H1 (cell line): ENCODE data around the gene TNKS2. TPM values are rescaled to one million over a fixed set of nuclear protein-coding genes. Genes with fewer than 3 reads are reported as not detected.

Experiments used
- CTCF ChIA-PET: fragments of 300-600 bp; sonication (Branson Sonifier 250); formaldehyde crosslinking; loops from one replicate; lab custom pipeline; 2021; ENCODE audit not compliant: partially characterized antibody; lab: Charles Lee
- POLR2A ChIA-PET: fragments of 300-600 bp; sonication (Branson Sonifier 250); formaldehyde crosslinking; loops from one replicate; lab custom pipeline; 2021; ENCODE audit warnings: inconsistent platforms; ENCODE audit not compliant: partially characterized antibody; lab: Charles Lee
- DNase-seq, 2 experiments: peaks; one replicate each; pipeline versions ENCODE4 v3.0.0 to v3.0.0-alpha.2; 2010 to 2022; ENCODE audit warnings: low spot score in 2 of 2, low read depth in 1 of 2, mixed read lengths in 1 of 2
- FAIRE-seq: peaks from 2 replicates; lab custom pipeline; 2011; peaks lifted over from hg19 to GRCh38; lab: Jason Lieb, UNC
- H2AFZ ChIP-seq: 2 replicates; pipeline ENCODE4 v1.8.1; 2012; ENCODE audit warnings: low read length, inconsistent platforms
- H2AK5ac ChIP-seq: 2 replicates; pipeline ENCODE4 v1.6.1; 2013; ENCODE audit warnings: low read depth, low read length
- H2BK120ac ChIP-seq: replicated peaks from 2 replicates; pipeline ENCODE3; 2013; ENCODE audit warnings: low read depth, low read length, inconsistent platforms
- H2BK12ac ChIP-seq: 2 replicates; pipeline ENCODE4 v1.6.1; 2013; ENCODE audit warnings: low read depth, low read length
- H2BK15ac ChIP-seq: 2 replicates; pipeline ENCODE4 v1.6.1; 2013; ENCODE audit warnings: low read length
- H2BK20ac ChIP-seq: 2 replicates; pipeline ENCODE4 v1.6.1; 2013; ENCODE audit warnings: low read length
- H2BK5ac ChIP-seq: 2 replicates; pipeline ENCODE4 v1.6.1; 2013; ENCODE audit warnings: low read depth, low read length
- H3K14ac ChIP-seq: 2 replicates; pipeline ENCODE4 v1.6.1; 2013; ENCODE audit warnings: inconsistent platforms; ENCODE audit not compliant: insufficient read length
- H3K18ac ChIP-seq: 2 replicates; pipeline ENCODE4 v1.6.1; 2013; ENCODE audit warnings: low read length; ENCODE audit errors: extremely low read depth
- H3K23ac ChIP-seq: 2 replicates; pipeline ENCODE4 v1.6.1; 2013; ENCODE audit warnings: inconsistent platforms; ENCODE audit not compliant: insufficient read length
- H3K23me2 ChIP-seq: 2 replicates; pipeline ENCODE4 v1.6.1; 2013; ENCODE audit warnings: low read depth, low read length
- H3K27ac ChIP-seq: 2 replicates; pipeline ENCODE4 v1.6.1; 2011; ENCODE audit warnings: low read depth, low read length, inconsistent platforms
- H3K27me3 ChIP-seq, 4 experiments: replicated peaks in 1 of 4; 1 replicate in 1 of 4; 2 replicates in 3 of 4; pipeline versions ENCODE4 v1.6.1 to v1.8.1; 2011 to 2013; ENCODE audit warnings: low read length in 3 of 4, mild to moderate bottlenecking in 3 of 4, inconsistent platforms in 2 of 4, mixed read lengths in 2 of 4, moderate library complexity in 1 of 4; ENCODE audit not compliant: control insufficient read depth in 3 of 4, insufficient read depth in 3 of 4; ENCODE audit errors: extremely low read depth in 1 of 4
- H3K36me3 ChIP-seq, 4 experiments: 2 replicates each; pipeline versions ENCODE4 v1.6.1 to v1.8.1; 2011 to 2013; ENCODE audit warnings: mild to moderate bottlenecking in 4 of 4, low read length in 3 of 4, moderate library complexity in 2 of 4, control low read depth in 1 of 4, inconsistent platforms in 1 of 4; ENCODE audit not compliant: insufficient read depth in 4 of 4, control insufficient read depth in 2 of 4
- H3K4ac ChIP-seq: replicated peaks from 2 replicates; pipeline ENCODE3; 2013; ENCODE audit warnings: low read length, low read depth, mixed read lengths, inconsistent platforms; ENCODE audit not compliant: insufficient read length
- H3K4me1 ChIP-seq, 4 experiments: replicated peaks in 1 of 4; 1 replicate in 1 of 4; 2 replicates in 3 of 4; pipeline versions ENCODE4 v1.6.1 to v1.8.1; 2011 to 2013; ENCODE audit warnings: low read length in 3 of 4, inconsistent platforms in 2 of 4, mixed read lengths in 1 of 4; ENCODE audit not compliant: insufficient read depth in 4 of 4, control insufficient read depth in 3 of 4
- H3K4me2 ChIP-seq, 2 experiments: 2 replicates each; pipeline versions ENCODE4 v1.6.1 to v1.8.1; 2011 to 2013; ENCODE audit warnings: low read depth in 2 of 2, low read length in 2 of 2, control low read depth in 1 of 2, inconsistent platforms in 1 of 2, mild to moderate bottlenecking in 1 of 2; ENCODE audit not compliant: insufficient read depth in 1 of 2
- H3K4me3 ChIP-seq, 4 experiments: fragments of 200-600, 300-600 bp in 1 of 4; sonication (generic), shearing (Covaris generic), sonication (Bioruptor Twin) in 1 of 4; 2 replicates each; pipeline versions ENCODE4 v1.5.1 to v1.8.1; 2011 to 2016; ENCODE audit warnings: low read length in 4 of 4, low read depth in 3 of 4, control low read depth in 2 of 4, inconsistent platforms in 2 of 4, mild to moderate bottlenecking in 2 of 4, mixed read lengths in 1 of 4, moderate library complexity in 1 of 4; ENCODE audit not compliant: insufficient read depth in 2 of 4; ENCODE audit errors: extremely low read depth in 1 of 4
- H3K56ac ChIP-seq: replicated peaks from 2 replicates; pipeline ENCODE3; 2013; ENCODE audit warnings: low read depth, mild to moderate bottlenecking, mixed read lengths, low read length, inconsistent platforms; ENCODE audit not compliant: insufficient read length
- H3K79me1 ChIP-seq: 2 replicates; pipeline ENCODE4 v1.6.1; 2013; ENCODE audit warnings: low read depth, low read length, control low read depth
- H3K79me2 ChIP-seq, 2 experiments: 2 replicates each; pipeline versions ENCODE4 v1.6.1 to v1.8.1; 2012 to 2013; ENCODE audit warnings: low read length in 2 of 2, mild to moderate bottlenecking in 2 of 2, inconsistent platforms in 1 of 2; ENCODE audit not compliant: insufficient read depth in 2 of 2, control insufficient read depth in 1 of 2
- H3K9ac ChIP-seq, 4 experiments: replicated peaks in 1 of 4; 1 replicate in 1 of 4; 2 replicates in 3 of 4; pipeline versions ENCODE4 v1.6.1 to v1.8.1; 2011 to 2013; ENCODE audit warnings: low read depth in 3 of 4, low read length in 3 of 4, control low read depth in 2 of 4, mild to moderate bottlenecking in 2 of 4, moderate library complexity in 2 of 4, inconsistent platforms in 1 of 4; ENCODE audit errors: extremely low read depth in 1 of 4
- H3K9me3 ChIP-seq, 2 experiments: 2 replicates each; pipeline versions ENCODE4 v1.6.1 to v1.8.1; 2012 to 2013; ENCODE audit warnings: mild to moderate bottlenecking in 2 of 2, moderate library complexity in 2 of 2, control low read depth in 1 of 2, inconsistent platforms in 1 of 2, low read depth in 1 of 2, low read length in 1 of 2, mixed read lengths in 1 of 2; ENCODE audit not compliant: insufficient read depth in 2 of 2
- H4K20me1 ChIP-seq, 2 experiments: replicated peaks in 1 of 2; 2 replicates each; pipeline versions ENCODE3 to v1.8.1; 2011 to 2013; ENCODE audit warnings: inconsistent platforms in 2 of 2, low read length in 2 of 2, mild to moderate bottlenecking in 1 of 2; ENCODE audit not compliant: insufficient read depth in 2 of 2, control insufficient read depth in 1 of 2
- H4K5ac ChIP-seq: 2 replicates; pipeline ENCODE4 v1.6.1; 2013; ENCODE audit warnings: low read length, low read depth, mixed read lengths, inconsistent platforms; ENCODE audit not compliant: insufficient read length
- H4K8ac ChIP-seq: 2 replicates; pipeline ENCODE4 v1.8.0; 2013; ENCODE audit warnings: mild to moderate bottlenecking, moderate library complexity, low read length, inconsistent platforms; ENCODE audit not compliant: insufficient read depth; ENCODE audit errors: extremely low read depth
- H4K91ac ChIP-seq: replicated peaks from 2 replicates; pipeline ENCODE3; 2013; ENCODE audit warnings: low read length, mixed read lengths, inconsistent platforms; ENCODE audit not compliant: insufficient read length
- ATF2 ChIP-seq: IDR thresholded peaks from 2 replicates; pipeline ENCODE4 v1.6.1; 2012; ENCODE audit warnings: low read length, inconsistent platforms
- EZH2 ChIP-seq: fragments of 200-600 bp; sonication (generic); IDR thresholded peaks from 2 replicates; pipeline ENCODE4 v1.7.1; 2012; ENCODE audit warnings: low read depth, mild to moderate bottlenecking, moderate library complexity, low read length, inconsistent platforms; ENCODE audit not compliant: severe bottlenecking
- KDM4A ChIP-seq: IDR thresholded peaks from one replicate; pipeline ENCODE4 v1.7.1; 2012; ENCODE audit warnings: low read depth, mild to moderate bottlenecking, moderate library complexity, low read length, inconsistent platforms; ENCODE audit not compliant: severe bottlenecking
- NRF1 ChIP-seq: IDR thresholded peaks from 2 replicates; pipeline ENCODE4 v1.6.1; 2011; ENCODE audit warnings: mild to moderate bottlenecking, low read depth, low read length, improper control_type of control experiment
- SIN3A ChIP-seq, 2 experiments: IDR thresholded peaks in 1 of 2; conservative IDR thresholded peaks in 1 of 2; 2 replicates each; pipeline ENCODE4 v1.6.1; 2011 to 2012; ENCODE audit warnings: low read length in 2 of 2, improper control_type of control experiment in 1 of 2, low read depth in 1 of 2, mild to moderate bottlenecking in 1 of 2
- SIRT6 ChIP-seq: IDR thresholded peaks from one replicate; pipeline ENCODE4 v1.7.1; 2012; ENCODE audit warnings: low read length, inconsistent platforms
- SP1 ChIP-seq: IDR thresholded peaks from 2 replicates; pipeline ENCODE4 v1.6.1; 2011; ENCODE audit warnings: low read depth, low read length
- SP4 ChIP-seq: IDR thresholded peaks from 2 replicates; pipeline ENCODE4 v1.6.1; 2012; ENCODE audit warnings: low read length, inconsistent platforms
- USF2 ChIP-seq: IDR thresholded peaks from 2 replicates; pipeline ENCODE4 v1.6.1; 2011; ENCODE audit warnings: low read length, improper control_type of control experiment
- YY1 ChIP-seq: IDR thresholded peaks from 2 replicates; pipeline ENCODE4 v1.6.1; 2011; ENCODE audit warnings: low read depth, mild to moderate bottlenecking, low read length
- WGBS, 2 experiments: shearing (Covaris generic) in 1 of 2; methylation state at CpG; one replicate each; pipeline versions ENCODE4 v1.1.6 to v1.1.7; 2013 to 2015; ENCODE audit warnings: low lambda C conversion rate in 2 of 2, mixed read lengths in 2 of 2, inconsistent platforms in 1 of 2, low coverage in 1 of 2, missing lambda C conversion rate in 1 of 2; ENCODE audit not compliant: insufficient replicate concordance in 2 of 2, insufficient coverage in 1 of 2, insufficient read length in 1 of 2; ENCODE audit errors: extremely low coverage in 1 of 2, missing lambda C conversion rate in 1 of 2; 5-methylcytosine and 5-hydroxymethylcytosine counted together
- polyA plus RNA-seq, 7 experiments: library from polyadenylated mRNA; depleted of rRNA in 3 of 7; stranded (reverse) in 5 of 7; unstranded in 2 of 7; fragments of >200 nt in 5 of 7; fragments of 200-250 nt in 2 of 7; gene quantifications; 1 replicate in 5 of 7; 2 replicates in 1 of 7; 4 replicates in 1 of 7; pipeline versions ENCODE4 v1.2.1 to v1.2.3, GENCODE V29; 2011 to 2013; ENCODE audit warnings: missing spikeins in 2 of 7, mixed read lengths in 2 of 7
- total RNA-seq: library from RNA; stranded (reverse); fragmentation: NEBNext Ultra II Directional; extraction: Animal tissue kit (Norgen Biotek cat#: 25700); gene quantifications from 2 replicates; pipeline ENCODE4 v1.2.1, GENCODE V29; 2021

Gene TNKS2
- total and polyA plus RNA-seq, 2 of the 8 experiments (the other 6 are each of a cell fraction or from before 2014, with no cell fraction given) = 23.3 to 73.6 TPM

- H3K18ac ChIP-seq = no peak overlapping the region
- no peak overlapping the region for H4K91ac ChIP-seq
- peaks cover 15% of the 10 kb centered on the region for H3K23me2 ChIP-seq
- H3K4me3 ChIP-seq = peak overlapping the region; percentile 69 to 88 (median 80)
- 0 out of 2 replicates have a peak overlapping the region, but pooled peaks have one; percentile 88 for H2AK5ac ChIP-seq
- no peak overlapping the region for H3K23ac ChIP-seq
- peaks cover 2 to 29% (median 10%) of the 10 kb centered on the region in 4 experiments; a peak in 5 of 8 replicates for H3K36me3 ChIP-seq
- H2AFZ ChIP-seq = no peak overlapping the region
- no peak overlapping the region for H4K8ac ChIP-seq
- no peaks in the 10 kb centered on the region for H4K20me1 ChIP-seq
- peak overlapping the region; percentile 62 to 78 for H3K4me2 ChIP-seq
- H3K27me3 ChIP-seq = no peaks in the 10 kb centered on the region
- no peak overlapping the region for H2BK15ac ChIP-seq
- ChIA-PET POLR2A (interaction anchor here (1.2 to 2.6 kb wide), 5 partner anchors 10 to 42 kb away, joined by 3 to 26 read pairs (median 14); partner anchors contain the start of gene BTAF1), CTCF (interaction anchor here (0.6 to 2.5 kb wide), 5 partner anchors 18 to 738 kb away, joined by 3 to 10 read pairs (median 5); no protein-coding TSS in a partner anchor)
- peaks cover 10 to 36% of the 10 kb centered on the region in 2 experiments for H3K79me2 ChIP-seq
- no peak overlapping the region for H2BK20ac ChIP-seq
- 95% methylated on average over 5 of the region's 5 CpGs; no CpG with 5 or more reads in 1 of the 2 experiments for WGBS, 2 experiments
- no peak overlapping the region for H3K27ac ChIP-seq
- 0 out of 2 replicates have a peak overlapping the region, but pooled peaks have one; percentile 72 for H2BK5ac ChIP-seq
- no peak overlapping the region for H2BK12ac ChIP-seq
- peaks cover 1 to 8% (median 6%) of the 10 kb centered on the region in 4 experiments; a peak in 3 of 7 replicates for H3K4me1 ChIP-seq
- H3K14ac ChIP-seq = no peak overlapping the region
- H4K5ac ChIP-seq = no peak overlapping the region
- H3K9ac ChIP-seq = no peak overlapping the region
- DNase-seq (no peak), FAIRE-seq (no peak)
- H3K4ac ChIP-seq = no peak overlapping the region
- no peak overlapping the region for H2BK120ac ChIP-seq
- peaks cover 5% of the 10 kb centered on the region; the same call in 1 of the 2 replicates for H3K79me1 ChIP-seq
- H3K9me3 ChIP-seq = no peaks in the 10 kb centered on the region
- H3K56ac ChIP-seq = no peak overlapping the region
- no peak for TF ChIP-seq ATF2
- TF ChIP-seq SP1 = no peak
- TF ChIP-seq YY1 = no peak
- TF ChIP-seq EZH2 = no peak
- TF ChIP-seq SIN3A (conservative IDR thresholded peaks at IDR 0.05 in 1 of 2, IDR thresholded peaks at IDR 0.05 in 1 of 2; ENCODE audit: low read depth in 1 of 2, low read length in 2 of 2) = no peak
- TF ChIP-seq SP4 = no peak
- TF ChIP-seq USF2 = no peak
- TF ChIP-seq NRF1 = no peak
- no peak for TF ChIP-seq SIRT6
- TF ChIP-seq KDM4A = no peak
Observed at GRCh38 chr10:91907033-91907594, 108.9 kb downstream of the TNKS2 start.
